ENCODE results near the gene CTDSP1. TPM values are rescaled to one million over a fixed set of nuclear protein-coding genes. Genes with fewer than 3 reads are reported as not detected.

CTDSP1 gene
- polyA plus RNA-seq, 1 experiment: 166 TPM

DNA sequence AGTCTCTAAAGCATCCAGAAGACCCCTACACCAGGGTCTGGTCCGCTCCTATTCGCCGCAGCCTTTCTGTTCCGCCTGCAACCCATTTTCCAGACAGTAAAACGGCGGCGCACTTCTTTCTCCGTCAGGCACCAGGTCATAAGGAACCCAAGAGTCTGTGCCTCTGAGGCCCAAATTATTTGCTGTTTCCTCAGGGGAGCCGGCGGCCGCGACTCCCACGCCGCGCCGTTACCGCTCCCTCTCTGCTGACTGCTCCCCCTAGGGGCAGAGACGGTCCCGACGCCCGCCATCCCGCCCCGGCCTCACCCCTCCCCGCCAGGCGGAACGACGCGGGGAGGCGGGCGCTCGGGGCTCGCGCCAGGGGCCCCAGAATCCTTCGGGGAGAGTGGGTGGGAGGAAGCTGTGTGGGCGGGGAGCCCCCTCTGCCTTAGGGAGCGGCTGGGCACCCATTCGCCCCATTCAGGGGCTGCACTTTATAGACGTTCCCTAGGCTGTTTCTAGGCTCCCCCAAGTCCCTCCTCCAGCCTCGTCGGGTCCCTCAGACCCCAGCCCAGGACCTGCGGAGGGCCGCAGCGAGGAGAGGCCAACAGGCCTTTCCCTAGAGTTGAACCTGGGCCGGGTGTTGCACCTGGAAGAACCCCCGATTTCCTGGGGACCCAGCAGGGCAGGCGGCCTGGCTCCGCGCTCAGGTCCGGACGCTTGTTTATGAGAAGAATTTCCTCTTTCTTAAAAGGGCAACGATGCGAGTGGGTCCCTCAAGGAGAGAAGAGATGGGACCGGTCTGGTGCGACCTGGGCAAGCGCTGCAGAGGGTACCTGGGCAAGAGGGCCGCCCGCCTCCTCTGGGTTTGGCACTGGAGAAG lies 3.6 kb upstream of the CTDSP1 start:
- DNase-seq (ENCODE audit: low read depth): peak; percentile 62
- TF ChIP-seq, protein P1, sequence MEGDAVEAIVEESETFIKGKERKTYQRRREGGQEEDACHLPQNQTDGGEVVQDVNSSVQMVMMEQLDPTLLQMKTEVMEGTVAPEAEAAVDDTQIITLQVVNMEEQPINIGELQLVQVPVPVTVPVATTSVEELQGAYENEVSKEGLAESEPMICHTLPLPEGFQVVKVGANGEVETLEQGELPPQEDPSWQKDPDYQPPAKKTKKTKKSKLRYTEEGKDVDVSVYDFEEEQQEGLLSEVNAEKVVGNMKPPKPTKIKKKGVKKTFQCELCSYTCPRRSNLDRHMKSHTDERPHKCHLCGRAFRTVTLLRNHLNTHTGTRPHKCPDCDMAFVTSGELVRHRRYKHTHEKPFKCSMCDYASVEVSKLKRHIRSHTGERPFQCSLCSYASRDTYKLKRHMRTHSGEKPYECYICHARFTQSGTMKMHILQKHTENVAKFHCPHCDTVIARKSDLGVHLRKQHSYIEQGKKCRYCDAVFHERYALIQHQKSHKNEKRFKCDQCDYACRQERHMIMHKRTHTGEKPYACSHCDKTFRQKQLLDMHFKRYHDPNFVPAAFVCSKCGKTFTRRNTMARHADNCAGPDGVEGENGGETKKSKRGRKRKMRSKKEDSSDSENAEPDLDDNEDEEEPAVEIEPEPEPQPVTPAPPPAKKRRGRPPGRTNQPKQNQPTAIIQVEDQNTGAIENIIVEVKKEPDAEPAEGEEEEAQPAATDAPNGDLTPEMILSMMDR (IDR thresholded peaks at IDR 0.05; ENCODE audit: insufficient read depth, low read depth, low read length): peak; percentile 76
- peak overlapping the region; percentile 75 for H3K4me3 ChIP-seq (ENCODE audit: low read depth, low read length)
- POLR2A ChIA-PET: interaction anchor here (0.6 to 1.0 kb wide), 3 partner anchors 12 to 140 kb away, joined by 3 to 4 read pairs (median 3); no protein-coding TSS in a partner anchor
- H3K36me3 ChIP-seq (ENCODE audit: control insufficient read depth, insufficient read depth, low read length): no peaks in the 10 kb centered on the region
- no peaks in the 10 kb centered on the region for H3K27me3 ChIP-seq (ENCODE audit: control insufficient read depth, insufficient read depth, low read length)
- CTCF ChIA-PET: interaction anchor here (0.6 to 3.0 kb wide), 19 partner anchors 9 to 899 kb away, joined by 3 to 21 read pairs (median 6); partner anchors contain the start of gene TMBIM1

DNA sequence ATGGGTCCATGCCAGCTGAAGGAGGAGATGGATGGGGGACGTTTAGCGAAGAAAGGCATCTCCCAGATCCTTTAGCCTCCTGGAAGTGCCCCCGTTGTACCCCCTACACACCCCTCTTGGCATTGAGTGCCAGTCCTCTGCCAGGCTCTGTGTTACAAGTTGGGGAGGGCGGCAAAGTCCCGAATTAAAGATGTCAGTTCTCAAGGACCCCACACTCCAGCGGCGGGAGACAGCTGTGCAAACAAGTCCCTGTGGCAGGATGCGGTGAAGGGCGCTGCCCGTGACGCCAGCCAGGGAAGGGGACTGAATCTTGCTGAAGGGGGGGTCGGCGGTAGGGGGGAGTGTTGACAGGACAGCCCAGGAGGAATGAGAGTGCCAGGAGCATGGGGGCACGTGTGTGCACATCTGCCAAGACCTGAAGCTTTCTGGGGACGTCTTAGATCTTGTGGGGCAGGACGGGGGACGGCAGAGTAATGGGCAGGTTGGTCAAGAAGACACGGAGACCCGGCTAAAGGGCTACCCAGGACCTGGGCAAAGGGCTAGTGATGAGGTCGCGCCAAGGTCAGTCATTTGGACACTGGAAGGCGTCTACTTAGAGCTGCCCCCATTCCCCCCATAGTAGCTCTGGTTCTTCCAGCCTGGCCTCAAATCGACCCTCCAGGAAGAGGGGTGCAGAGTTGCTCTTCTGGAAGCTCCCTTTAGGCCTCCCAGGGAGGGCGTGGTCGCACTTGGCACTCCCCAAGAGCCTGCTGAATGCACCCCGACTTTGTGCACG lies 2.8 kb upstream of the CTDSP1 start:
- TF ChIP-seq, protein P1 (IDR thresholded peaks at IDR 0.05; ENCODE audit: insufficient read depth, low read depth, low read length): no peak
- Histone ChIP-seq H3K27me3 (ENCODE audit: control insufficient read depth, insufficient read depth, low read length) (no peaks in the 10 kb centered on the region), H3K4me3 (ENCODE audit: low read depth, low read length) (peak overlapping the region; percentile 75), H3K36me3 (ENCODE audit: control insufficient read depth, insufficient read depth, low read length) (peaks cover 5% of the 10 kb centered on the region; the same call in 1 of the 2 replicates)
- no peak for DNase-seq (ENCODE audit: low read depth)
- POLR2A ChIA-PET: interaction anchor here (0.6 to 1.0 kb wide), 4 partner anchors 9 to 141 kb away, joined by 3 to 6 read pairs (median 4); no protein-coding TSS in a partner anchor
- CTCF ChIA-PET: interaction anchor here (0.6 to 3.0 kb wide), 19 partner anchors 8 to 899 kb away, joined by 3 to 21 read pairs (median 6); partner anchors contain the start of gene TMBIM1

DNA sequence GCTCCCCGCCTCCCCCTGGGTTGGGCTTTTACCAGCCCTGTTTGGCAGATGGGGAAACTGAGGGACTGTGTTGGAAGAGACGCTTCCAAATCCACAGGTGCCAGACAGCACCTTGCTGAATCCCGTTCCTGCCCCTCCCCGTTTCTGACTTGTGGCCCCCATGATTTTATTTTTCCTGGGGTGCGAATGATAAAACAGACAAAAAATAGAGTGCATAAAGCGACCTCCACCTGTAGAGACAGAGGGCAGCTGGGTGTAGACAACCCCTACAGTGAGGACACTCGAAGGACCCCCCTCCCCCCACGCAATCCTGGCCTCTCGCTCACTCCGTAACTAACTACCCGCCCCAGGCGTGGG lies 2.2 kb upstream of the CTDSP1 start:
- peaks cover 10% of the 10 kb centered on the region for H3K36me3 ChIP-seq (ENCODE audit: control insufficient read depth, insufficient read depth, low read length)
- CTCF ChIA-PET: interaction anchor here (1.1 to 3.0 kb wide), 9 partner anchors 7 to 122 kb away, joined by 3 to 21 read pairs (median 9); partner anchors contain the start of gene TMBIM1
- peak overlapping the region; percentile 75 for H3K4me3 ChIP-seq (ENCODE audit: low read depth, low read length)
- no peaks in the 10 kb centered on the region for H3K27me3 ChIP-seq (ENCODE audit: control insufficient read depth, insufficient read depth, low read length)
- TF ChIP-seq, protein P1 (IDR thresholded peaks at IDR 0.05; ENCODE audit: insufficient read depth, low read depth, low read length): no peak
- POLR2A ChIA-PET: interaction anchor here (0.6 kb wide), 1 partner anchor 9 kb away, joined by 3 read pairs; no protein-coding TSS in a partner anchor
- DNase-seq (ENCODE audit: low read depth): no peak

DNA sequence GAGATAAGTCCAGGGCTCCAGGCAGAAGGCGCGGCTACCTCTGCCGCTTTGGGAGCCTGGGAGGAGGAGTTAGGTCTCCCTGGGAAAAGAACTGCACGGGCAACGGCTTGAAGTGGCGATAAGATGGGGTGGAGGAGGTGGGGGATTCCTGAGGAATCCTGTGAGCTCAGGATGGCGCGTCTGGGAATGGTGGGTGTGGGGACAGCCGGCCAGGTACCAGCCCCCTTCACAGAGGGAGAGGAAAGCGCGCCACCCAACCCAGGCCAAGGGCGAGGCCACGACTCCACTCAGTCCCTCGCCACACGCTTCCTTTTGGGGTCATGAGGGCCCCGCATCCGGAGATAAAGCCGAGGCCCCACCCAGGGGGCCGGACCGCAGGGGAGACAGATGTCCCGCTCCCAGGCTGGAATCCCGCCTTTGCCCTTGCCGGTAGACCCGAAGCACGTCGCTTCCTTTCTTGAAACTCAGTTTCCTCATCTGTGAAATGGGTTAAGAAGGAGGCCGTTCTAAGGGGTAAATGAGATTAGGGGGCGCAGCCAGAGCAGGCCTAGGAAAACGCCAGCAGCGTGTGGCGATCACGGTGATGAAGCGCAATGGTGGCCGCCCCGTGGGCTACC lies 1.7 kb upstream of the CTDSP1 start:
- TF ChIP-seq, protein P1 (IDR thresholded peaks at IDR 0.05; ENCODE audit: insufficient read depth, low read depth, low read length): no peak
- Histone ChIP-seq H3K27me3 (ENCODE audit: control insufficient read depth, insufficient read depth, low read length) (no peaks in the 10 kb centered on the region), H3K4me3 (ENCODE audit: low read depth, low read length) (peak overlapping the region; percentile 75), H3K36me3 (ENCODE audit: control insufficient read depth, insufficient read depth, low read length) (peaks cover 13% of the 10 kb centered on the region)
- ChIA-PET CTCF (interaction anchor here (1.1 to 3.0 kb wide), 5 partner anchors 9 to 101 kb away, joined by 3 to 21 read pairs (median 7); no protein-coding TSS in a partner anchor), POLR2A (interaction anchor here (0.6 kb wide), 1 partner anchor 8 kb away, joined by 3 read pairs; no protein-coding TSS in a partner anchor)
- no peak for DNase-seq (ENCODE audit: low read depth)

All from BJ (cell line).